ENCODE results near the gene CACNB3. TPM values are rescaled to one million over a fixed set of nuclear protein-coding genes. Genes with fewer than 3 reads are reported as not detected.
A peak's percentile ranks its signal among the peaks of the same experiment; 100 is the strongest.

Gene CACNB3
- polyA plus RNA-seq (ENCODE audit: insufficient read length in 3 of 3), result 10 to 100 TPM; 49.7 to 60.4 (median 56.8) TPM
- long read RNA-seq, donor 1, partial matches to known transcripts, result 6 of 9 reads
- long read RNA-seq, donor 1, other reads (novel, unspliced or antisense), result 0 of 9 reads
- long read RNA-seq, donor 2, partial matches to known transcripts, result 0 of 2 reads
- long read RNA-seq, donor 2, other reads (novel, unspliced or antisense), result 0 of 2 reads
- long read RNA-seq, donor 3, partial matches to known transcripts, result 0 of 4 reads
- long read RNA-seq, donor 3, other reads (novel, unspliced or antisense), result 0 of 4 reads
- long read RNA-seq, donor 4, partial matches to known transcripts, result 0 of 4 reads
- long read RNA-seq, donor 4, other reads (novel, unspliced or antisense), result 0 of 4 reads
- long read RNA-seq, donor 5, result 0 reads
- long read RNA-seq, donor 6, partial matches to known transcripts, result 0 of 5 reads
- long read RNA-seq, donor 6, other reads (novel, unspliced or antisense), result 0 of 5 reads
- long read RNA-seq, donor 7, partial matches to known transcripts, result 0 of 2 reads
- long read RNA-seq, donor 7, other reads (novel, unspliced or antisense), result 0 of 2 reads
- long read RNA-seq, donor 8, transcript CACNB3-224 (1 exons, 1,712 nt), result major isoform, 5 of 6 reads
- long read RNA-seq, donor 8, partial matches to known transcripts, result 0 of 6 reads
- long read RNA-seq, donor 8, other reads (novel, unspliced or antisense), result 0 of 6 reads
- long read RNA-seq, donor 9, partial matches to known transcripts, result 0 of 1 reads
- long read RNA-seq, donor 9, other reads (novel, unspliced or antisense), result 0 of 1 reads
- long read RNA-seq, donor 10, result 0 reads
- long read RNA-seq, donor 11, partial matches to known transcripts, result 0 of 1 reads
- long read RNA-seq, donor 11, other reads (novel, unspliced or antisense), result 0 of 1 reads
- long read RNA-seq, donor 12, partial matches to known transcripts, result 0 of 2 reads
- long read RNA-seq, donor 12, other reads (novel, unspliced or antisense), result 0 of 2 reads
- long read RNA-seq, donor 13, result 0 reads
- long read RNA-seq, donor 14, partial matches to known transcripts, result 0 of 1 reads
- long read RNA-seq, donor 14, other reads (novel, unspliced or antisense), result 0 of 1 reads
- long read RNA-seq, donor 15, result 0 reads
- long read RNA-seq, donor 16, partial matches to known transcripts, result 12 of 22 reads
- long read RNA-seq, donor 16, other reads (novel, unspliced or antisense), result 0 of 22 reads

DNA sequence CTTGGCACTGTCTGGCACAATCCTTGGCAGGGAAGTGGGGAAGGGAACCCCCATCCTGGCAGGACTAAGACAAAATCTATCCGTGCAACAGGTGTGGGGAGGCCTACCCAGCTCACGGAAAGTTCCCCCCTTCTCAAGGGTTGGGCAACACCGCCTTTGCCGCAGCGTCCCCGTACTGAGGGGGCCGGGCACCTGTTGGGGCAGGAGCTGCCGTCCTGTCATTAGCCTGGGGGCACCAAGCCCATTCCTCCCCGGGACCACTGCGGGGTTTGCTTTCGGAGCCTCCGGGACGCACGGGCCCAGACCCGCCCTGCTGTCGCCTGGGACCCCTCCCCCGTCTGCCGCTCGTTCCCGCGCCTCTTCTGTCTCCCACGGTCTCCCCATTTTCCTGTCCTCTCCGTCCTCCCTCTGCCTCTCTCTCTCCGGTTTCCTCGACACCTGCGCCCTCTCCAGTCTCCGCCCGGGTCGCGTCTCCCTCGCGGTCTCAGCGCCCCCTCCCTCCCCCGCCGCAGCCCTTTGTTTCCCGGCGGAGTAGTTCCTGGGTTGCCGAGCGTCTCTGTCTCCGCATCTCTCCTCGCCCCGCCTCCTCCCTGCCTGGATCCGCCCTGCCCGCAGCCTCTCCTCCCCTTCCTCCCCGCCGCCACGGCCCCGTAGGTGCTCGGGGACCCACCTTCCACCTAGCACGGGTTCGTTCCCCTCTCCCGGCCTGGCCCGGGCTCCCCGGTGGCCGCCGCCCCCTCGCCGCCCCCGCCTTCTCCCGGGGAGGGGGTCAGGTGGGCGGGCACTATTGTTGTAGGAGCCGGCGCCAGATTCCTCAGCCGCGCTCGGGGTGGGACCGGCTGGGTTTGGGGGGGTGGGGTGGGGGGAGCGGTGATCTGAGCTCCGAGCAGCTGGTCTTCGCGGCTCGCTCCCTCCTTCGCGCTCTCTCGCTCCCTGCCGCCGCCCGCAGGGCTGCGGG is at the start of gene CACNB3:
Gene CACNB3, plus strand, starts transcription at position 624 of the 958 bp plus-strand sequence. CDS start 434 bp downstream, outside the sequence.
- DNase-seq (ENCODE audit: extremely low read depth in 1 of 11, low read depth in 9 of 11, low spot score in 4 of 11), result peak in 4 of 11 donors; percentile 62 to 65 (median 64)

DNA sequence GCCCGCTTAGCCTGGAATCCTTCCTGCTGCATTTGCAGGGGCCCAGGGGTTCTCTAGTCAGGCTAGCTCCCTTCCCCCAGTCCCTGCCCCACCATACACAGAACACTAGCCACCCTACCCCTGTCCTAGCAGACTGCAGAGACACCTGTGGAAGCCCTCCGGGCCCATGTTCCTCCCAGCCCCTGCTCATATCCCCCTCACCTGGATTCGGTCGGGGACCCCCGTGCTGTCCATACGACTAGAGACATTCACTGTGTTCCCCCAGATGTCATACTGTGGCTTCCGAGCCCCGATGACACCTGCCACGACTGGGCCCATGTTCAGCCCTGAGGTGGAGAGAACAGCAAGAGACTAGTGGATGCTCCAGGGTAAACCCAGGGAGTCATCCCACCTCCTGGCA is 49.6 kb upstream of the CACNB3 start:
- no peak for DNase-seq (ENCODE audit: extremely low read depth in 1 of 11, low read depth in 9 of 11, low spot score in 4 of 11)

GRCh38 chr12:48770756-48771155 is 47.5 kb upstream of the CACNB3 start:
- no peak for DNase-seq (ENCODE audit: extremely low read depth in 1 of 11, low read depth in 9 of 11, low spot score in 4 of 11)

- DNase-seq (ENCODE audit: extremely low read depth in 1 of 11, low read depth in 9 of 11, low spot score in 4 of 11), result no peak
Observed at GRCh38 chr12:48771588-48772112, 46.6 kb upstream of the CACNB3 start.

- no peak for DNase-seq (ENCODE audit: extremely low read depth in 1 of 11, low read depth in 9 of 11, low spot score in 4 of 11)
Observed at GRCh38 chr12:48773686-48774085, 44.6 kb upstream of the CACNB3 start.

DNA sequence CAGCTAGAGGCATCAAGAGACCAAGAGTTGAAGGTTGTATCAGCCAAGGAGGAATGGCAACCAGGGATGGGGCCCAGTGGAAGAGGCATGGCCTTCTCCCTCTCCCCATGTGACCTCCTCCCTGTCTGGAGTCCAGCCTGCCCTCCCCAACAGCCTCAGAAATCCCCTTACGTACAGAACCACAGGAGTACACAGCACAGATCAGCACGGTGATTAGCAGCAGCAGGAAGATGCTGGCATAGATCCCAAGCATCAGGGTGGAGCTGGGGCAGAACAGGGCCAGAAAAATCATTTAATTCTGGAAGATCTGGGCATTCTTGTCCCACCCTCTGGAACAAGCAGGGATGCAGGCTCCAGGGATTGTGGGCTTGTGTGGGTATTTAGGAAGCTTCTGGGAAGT is 43.8 kb upstream of the CACNB3 start:
- no peak for DNase-seq (ENCODE audit: extremely low read depth in 1 of 11, low read depth in 9 of 11, low spot score in 4 of 11)

DNA sequence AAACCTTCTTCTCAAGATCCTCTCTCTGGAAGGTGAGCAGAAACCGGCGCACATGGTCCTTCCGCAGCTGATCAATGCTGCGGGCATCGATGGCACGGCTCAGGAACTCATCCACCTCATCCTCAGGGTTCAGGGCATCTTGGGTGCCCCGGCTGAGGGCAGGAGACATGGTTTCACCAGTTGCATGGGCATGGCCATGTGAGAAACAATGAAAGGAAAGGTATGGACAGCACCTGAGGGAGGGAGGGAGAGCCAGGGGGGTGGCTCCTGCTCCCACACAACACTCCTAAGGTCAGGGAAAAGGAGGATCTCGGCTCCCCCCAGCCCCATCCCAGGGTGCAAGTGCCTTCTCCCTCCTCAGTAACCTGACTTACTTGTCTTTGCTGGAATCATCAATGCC is 43.0 kb upstream of the CACNB3 start:
- DNase-seq (ENCODE audit: extremely low read depth in 1 of 11, low read depth in 9 of 11, low spot score in 4 of 11), result no peak

- no peak for DNase-seq (ENCODE audit: extremely low read depth in 1 of 11, low read depth in 9 of 11, low spot score in 4 of 11)
Observed at GRCh38 chr12:48775991-48776649, 42.2 kb upstream of the CACNB3 start.

DNA sequence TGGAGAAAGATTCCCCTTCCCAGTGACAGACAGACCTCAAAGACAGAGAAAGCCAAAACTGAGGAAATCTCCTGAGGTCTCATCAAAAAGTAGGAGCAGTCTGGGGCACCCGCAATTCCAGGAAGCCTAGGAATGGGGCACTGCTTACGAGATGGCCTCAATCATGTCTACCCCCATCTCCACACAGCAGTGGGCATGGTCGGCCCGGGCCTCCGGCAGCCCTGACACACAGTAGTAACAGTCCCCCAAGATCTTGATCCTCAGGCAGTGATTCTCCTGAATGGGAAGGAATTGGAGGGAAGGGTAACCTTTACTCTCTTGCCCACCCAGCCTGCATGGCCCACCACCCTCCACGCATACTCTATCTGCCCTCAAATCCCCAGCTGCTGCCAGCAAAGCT is 41.3 kb upstream of the CACNB3 start:
- no peak for DNase-seq (ENCODE audit: extremely low read depth in 1 of 11, low read depth in 9 of 11, low spot score in 4 of 11)

DNA sequence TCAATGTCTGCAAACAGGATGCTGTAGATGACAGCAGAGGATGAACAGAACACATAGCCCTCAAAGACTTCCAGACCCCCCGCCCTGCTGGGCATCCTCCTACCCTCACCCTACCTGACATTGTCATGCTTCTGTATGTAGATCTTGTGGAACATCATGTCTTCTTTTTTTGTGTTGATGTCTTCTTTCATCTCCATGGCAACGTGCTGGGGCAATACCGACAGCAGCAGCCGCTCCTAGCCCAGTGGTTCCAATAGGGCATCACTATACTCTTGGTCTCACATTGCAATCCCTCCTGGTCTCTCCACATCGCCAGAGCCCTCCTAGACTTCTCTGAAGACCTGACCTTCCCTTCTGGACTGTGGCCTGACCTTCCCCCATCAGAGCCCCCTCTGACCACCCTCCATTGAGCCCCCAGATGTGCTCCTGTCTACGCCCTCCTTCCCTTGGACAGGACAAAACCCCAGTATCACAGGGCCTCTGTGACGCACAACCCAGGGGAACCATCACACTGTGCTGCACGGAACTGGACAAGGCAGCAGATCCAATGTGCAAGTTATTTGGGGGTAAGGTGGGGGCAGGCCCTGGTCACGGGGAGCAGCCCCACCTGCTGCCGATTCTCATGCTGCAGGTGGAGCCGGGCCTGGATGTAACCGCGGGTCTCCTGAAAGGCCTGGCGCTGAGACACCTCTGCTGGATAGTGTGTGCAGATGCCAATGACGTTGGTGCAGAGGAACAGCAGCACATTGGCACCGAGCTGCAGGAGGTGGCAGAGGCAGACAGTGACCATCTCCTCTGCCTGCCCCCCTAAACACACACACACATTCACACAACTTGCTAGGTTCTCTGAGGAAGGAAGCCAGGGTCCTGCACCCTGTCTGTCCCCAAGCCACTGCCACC is 40.5 kb upstream of the CACNB3 start:
- DNase-seq (ENCODE audit: extremely low read depth in 1 of 11, low read depth in 9 of 11, low spot score in 4 of 11), result no peak

DNA sequence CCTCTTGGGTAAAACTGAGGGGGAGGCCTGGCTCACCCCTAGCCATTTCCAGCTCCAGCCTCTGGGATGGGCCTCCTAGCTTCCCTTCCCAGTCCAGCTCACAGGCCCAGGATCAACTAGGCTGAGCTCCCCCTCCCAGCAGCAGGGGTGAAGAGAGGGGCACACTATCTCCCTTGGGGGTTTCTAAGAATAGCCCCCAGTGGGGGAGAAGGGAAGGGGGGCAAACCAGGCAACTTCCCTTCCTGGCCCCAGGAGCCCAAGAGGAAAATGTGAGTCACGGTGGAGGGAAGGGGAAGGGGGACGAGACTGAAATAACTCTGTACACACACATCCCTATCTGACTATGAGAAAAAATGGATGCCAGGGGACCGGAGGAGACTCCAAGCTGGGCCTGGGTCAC is 38.4 kb upstream of the CACNB3 start:
- DNase-seq (ENCODE audit: extremely low read depth in 1 of 11, low read depth in 9 of 11, low spot score in 4 of 11), result no peak

- no peak for DNase-seq (ENCODE audit: extremely low read depth in 1 of 11, low read depth in 9 of 11, low spot score in 4 of 11)
Observed at GRCh38 chr12:48780381-48781025, 37.8 kb upstream of the CACNB3 start.

DNA sequence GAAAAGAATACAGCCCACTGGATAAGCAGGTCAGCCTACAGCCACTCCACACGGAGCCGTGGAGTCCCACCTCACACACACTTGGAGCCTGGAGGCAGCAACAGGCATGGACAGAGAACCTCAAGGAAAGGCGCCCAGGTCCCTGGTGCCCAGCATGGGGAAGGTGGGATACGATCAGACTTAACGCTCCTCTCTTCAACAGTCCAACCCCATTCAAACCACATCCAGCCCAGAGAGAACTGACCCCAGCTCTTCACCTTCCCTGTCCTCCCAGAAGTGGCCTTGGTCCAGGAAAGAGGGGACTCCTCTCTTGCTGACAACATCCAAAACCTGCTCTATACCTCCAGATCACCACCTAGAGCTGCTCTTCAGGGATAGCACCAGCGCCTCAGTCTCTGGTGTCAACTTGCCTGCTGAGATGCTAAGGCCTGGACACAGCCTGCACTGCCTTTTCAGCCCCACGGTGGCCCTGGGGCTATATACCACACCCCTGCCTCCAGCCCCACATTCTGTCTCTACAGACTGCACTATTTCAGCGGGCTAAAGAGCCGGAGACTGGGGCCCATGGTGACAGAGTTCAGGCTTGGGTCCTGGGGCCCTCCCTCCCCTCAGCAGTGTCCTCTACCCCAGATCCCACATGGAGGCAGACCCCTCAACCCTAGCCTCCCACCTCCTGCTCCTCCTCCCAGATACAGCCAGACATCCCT is 36.4 kb upstream of the CACNB3 start:
- DNase-seq (ENCODE audit: extremely low read depth in 1 of 11, low read depth in 9 of 11, low spot score in 4 of 11), result no peak

DNA sequence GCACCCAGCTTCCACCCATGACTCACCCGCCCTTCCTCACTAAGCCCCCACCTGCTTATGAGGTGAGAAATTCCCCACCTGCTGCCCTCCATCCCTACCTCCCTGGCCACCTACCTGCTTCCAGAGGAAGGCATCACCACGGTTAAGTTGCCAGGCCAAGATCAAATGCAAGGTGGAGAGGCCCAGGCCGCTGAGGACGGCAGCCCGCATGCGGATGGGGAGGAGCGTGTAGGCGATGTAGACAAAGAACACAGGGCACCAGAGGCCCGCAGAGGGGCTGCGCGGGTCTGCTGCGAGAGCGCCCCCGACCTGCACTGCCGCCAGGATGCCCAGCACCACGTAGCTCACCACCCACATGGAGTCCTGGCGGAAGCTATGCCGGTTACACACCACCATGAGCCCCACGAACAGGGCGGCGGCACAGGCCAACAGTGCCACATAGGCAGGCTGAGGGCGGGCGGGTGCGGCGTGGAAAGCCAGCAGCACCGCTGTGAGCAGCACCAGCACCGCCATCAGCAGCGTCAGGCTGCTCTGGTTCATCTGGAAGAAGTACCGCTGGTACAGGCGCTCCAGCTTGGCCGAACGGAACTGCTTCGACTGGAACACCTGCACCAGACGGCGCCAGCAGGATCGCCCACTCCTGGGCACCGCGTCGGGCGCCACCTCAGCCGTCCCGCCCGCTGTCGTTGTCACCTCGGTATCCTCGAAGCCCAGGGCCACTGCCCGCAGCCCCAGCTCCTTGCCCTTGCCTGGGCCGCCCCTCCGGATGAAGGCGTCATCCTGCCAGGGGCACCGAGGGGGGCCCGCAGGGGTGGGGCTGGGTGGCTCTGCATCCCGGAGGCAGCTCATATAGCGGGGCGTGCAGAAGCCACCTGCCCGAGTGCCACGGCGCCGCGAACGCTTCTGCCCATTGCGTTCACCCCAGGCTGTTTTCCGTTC is 35.6 kb upstream of the CACNB3 start:
- no peak for DNase-seq (ENCODE audit: extremely low read depth in 1 of 11, low read depth in 9 of 11, low spot score in 4 of 11)

DNA sequence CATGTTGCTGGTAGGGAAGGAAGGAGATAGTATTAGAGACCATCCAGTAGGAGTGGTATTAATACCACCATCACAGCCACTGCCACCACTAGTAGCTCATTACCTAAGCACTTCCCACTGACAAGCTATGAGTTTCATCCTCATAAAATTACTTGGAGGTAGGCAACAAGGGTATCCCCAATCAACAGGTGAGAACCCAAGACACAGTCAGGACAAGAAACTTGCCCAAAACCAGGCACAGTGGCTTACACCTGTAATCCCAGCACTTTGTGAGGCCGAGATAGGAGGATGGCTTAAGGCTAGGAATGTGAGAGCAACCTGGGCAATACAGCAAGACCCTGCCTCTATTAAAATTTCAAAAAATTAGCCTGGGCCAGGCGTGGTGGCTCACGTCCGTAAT is 34.9 kb upstream of the CACNB3 start:
- no peak for DNase-seq (ENCODE audit: extremely low read depth in 1 of 11, low read depth in 9 of 11, low spot score in 4 of 11)
